ENCODE data around the gene TMEM94.
"Not testable (repeated sequence)": the region's sequence is repeated elsewhere in the genome, so short reads cannot be mapped to it uniquely, and the experiment has no call there.

The TMEM94 gene

GRCh38 chr17:75477490-75477862, 21.0 kb downstream of the TMEM94 start:
- not testable (repeated sequence) for DNase-seq

- no peak for DNase-seq
Observed at GRCh38 chr17:75478508-75478907, 22.1 kb downstream of the TMEM94 start.

- DNase-seq, result no peak
Observed at GRCh38 chr17:75480281-75480680, 23.8 kb downstream of the TMEM94 start.

- DNase-seq, result no peak
Observed at GRCh38 chr17:75481194-75482068, 25.0 kb downstream of the TMEM94 start.

GRCh38 chr17:75482098-75482942, 25.9 kb downstream of the TMEM94 start:
- no peak for DNase-seq

GRCh38 chr17:75485688-75486087, 29.3 kb downstream of the TMEM94 start:
- no peak for DNase-seq

- DNase-seq, result no peak
Observed at GRCh38 chr17:75486151-75486550, 29.7 kb downstream of the TMEM94 start.

- DNase-seq, result no peak
Observed at GRCh38 chr17:75486951-75487350, 30.5 kb downstream of the TMEM94 start.

GRCh38 chr17:75487351-75488070, 31.1 kb downstream of the TMEM94 start:
- peak; percentile 43 for DNase-seq

GRCh38 chr17:75488693-75489510, 32.5 kb downstream of the TMEM94 start:
- no peak for DNase-seq

- no peak for DNase-seq
Observed at GRCh38 chr17:75489511-75489955, 33.1 kb downstream of the TMEM94 start.

- no peak for DNase-seq
Observed at GRCh38 chr17:75490173-75490743, 33.8 kb downstream of the TMEM94 start.

GRCh38 chr17:75490953-75491649, 34.7 kb downstream of the TMEM94 start:
- no peak for DNase-seq

- DNase-seq, result no peak
Observed at GRCh38 chr17:75491680-75492079, 35.2 kb downstream of the TMEM94 start.

GRCh38 chr17:75492555-75493168, 36.2 kb downstream of the TMEM94 start:
- DNase-seq, result no peak

- no peak for DNase-seq
Observed at GRCh38 chr17:75493476-75494129, 37.2 kb downstream of the TMEM94 start.

GRCh38 chr17:75494326-75494877, 38.0 kb downstream of the TMEM94 start:
- DNase-seq, result no peak

GRCh38 chr17:75496005-75496404, 39.6 kb downstream of the TMEM94 start:
- no peak for DNase-seq

GRCh38 chr17:75498039-75498725, 41.7 kb downstream of the TMEM94 start:
- DNase-seq, result no peak
